ENCODE data around the gene CHKA.

CHKA gene

DNA sequence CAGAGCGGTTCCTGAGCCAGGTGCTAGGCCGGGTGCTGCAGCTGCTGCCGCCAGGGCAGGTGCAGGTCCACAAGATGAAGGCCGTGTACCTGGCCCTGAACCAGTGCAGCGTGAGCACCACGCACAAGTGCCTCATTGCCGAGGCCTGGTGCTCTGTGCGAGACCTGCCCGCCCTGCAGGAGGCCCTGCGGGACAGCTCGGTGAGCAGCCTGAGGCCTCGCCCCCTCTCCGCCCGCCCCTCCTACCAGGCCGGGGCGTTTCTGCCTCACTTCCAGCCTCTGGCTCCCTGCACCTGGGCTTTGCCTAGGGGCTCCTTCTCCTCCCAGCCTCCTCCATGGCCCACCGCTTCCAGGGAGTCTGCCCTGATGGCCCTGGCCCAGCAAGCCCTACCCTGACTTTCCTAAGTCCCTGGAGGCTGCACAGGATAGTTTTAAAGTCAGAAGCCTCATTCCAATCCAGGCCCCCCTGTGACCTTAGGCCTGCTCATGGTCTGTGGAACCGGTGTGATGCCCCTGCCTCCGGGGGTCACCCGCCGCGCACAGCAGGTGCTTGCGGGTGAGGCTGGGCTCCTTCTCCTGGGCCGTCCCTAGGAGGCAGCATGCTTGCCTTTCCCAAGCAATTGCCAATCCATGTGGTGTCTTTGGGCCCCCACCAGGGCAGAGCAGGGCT, 76.9 kb downstream of the CHKA start:
- ATAC-seq: no peak

DNA sequence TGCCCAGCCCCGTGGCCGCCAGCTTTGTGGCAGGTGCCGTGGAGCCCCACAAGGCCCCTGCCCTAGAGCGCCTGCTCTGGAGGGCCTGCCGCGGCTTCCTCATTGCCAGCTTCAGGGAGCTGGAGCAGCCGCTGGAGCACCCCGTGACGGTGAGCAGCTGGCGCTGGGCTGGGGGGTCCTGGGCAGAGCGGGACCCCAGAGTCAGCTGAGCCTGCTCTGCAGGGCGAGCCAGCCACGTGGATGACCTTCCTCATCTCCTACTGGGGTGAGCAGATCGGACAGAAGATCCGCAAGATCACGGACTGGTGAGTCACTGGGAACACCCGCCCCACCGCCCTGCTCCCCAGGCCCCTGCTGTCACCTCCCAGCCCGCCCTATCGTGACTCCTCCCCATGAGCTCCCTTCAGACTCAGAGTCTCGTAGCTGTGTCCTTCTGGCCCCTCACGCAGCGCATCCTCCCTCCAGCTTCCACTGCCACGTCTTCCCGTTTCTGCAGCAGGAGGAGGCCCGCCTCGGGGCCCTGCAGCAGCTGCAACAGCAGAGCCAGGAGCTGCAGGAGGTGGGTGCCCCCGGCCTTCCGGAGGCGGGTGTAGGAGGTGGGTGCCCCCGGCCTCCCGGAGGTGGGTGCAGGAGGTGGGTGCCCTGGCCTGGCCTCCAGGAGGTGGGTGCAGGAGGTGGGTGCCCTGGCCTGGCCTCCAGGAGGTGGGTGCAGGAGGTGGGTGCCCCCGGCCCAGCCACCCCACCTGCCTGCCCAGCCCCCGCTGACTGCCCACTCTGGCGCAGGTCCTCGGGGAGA, 77.6 kb downstream of the CHKA start:
- DNase-seq (no peak), ATAC-seq (no peak)

More for the DNA sequence above, 76.9 kb downstream of the CHKA start:
- DNase-seq: no peak

DNA sequence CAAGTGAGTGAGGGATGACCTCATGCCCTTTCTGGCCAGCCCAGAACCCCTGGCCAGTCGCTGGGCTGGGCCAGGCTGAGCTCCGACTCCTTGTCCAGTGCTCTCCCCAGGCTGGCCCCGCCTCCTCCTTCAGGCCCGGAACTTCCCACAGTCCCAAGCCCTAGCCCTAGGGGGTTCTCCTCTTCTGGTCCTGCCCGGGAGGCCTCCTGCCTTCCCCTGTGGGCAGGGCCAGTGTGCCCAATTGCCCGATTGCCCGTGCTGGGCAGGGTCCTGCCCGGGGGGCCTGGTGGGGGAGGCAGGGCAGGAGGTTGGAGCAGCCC, 78.2 kb downstream of the CHKA start:
- DNase-seq (no peak), ATAC-seq (no peak)

DNA sequence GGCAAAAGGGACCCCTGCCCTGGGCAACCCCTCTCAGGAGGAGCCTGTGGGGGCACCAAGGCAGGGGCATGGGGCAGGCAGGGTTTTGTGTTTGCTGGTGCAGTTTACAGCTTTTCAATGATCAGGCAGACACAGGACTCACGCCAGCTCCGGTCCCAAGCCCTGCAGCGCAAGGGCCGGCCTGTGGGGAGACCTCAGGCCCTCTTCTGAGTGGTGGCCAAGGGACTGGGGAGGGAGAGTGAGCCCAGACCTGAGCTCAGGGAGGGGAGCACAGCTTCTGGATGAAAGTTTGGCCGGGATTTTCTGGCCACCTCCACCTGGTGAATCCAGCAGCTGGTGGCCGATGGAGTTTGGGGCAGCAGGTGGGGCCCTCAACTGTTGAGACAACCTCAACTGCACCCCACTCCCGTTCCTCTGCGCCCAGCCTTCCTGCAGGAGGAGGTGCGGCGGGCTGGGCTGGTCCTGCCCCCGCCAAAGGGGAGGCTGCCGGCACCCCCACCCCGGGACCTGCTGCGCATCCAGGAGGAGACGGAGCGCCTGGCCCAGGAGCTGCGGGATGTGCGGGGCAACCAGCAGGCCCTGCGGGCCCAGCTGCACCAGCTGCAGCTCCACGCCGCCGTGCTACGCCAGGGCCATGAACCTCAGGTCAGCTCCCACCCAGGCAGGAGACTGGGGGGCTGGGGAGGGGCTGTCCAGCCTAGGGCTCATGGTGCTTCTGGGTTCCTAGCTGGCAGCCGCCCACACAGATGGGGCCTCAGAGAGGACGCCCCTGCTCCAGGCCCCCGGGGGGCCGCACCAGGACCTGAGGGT, 78.8 kb downstream of the CHKA start:
- DNase-seq (no peak), ATAC-seq (no peak)

DNA sequence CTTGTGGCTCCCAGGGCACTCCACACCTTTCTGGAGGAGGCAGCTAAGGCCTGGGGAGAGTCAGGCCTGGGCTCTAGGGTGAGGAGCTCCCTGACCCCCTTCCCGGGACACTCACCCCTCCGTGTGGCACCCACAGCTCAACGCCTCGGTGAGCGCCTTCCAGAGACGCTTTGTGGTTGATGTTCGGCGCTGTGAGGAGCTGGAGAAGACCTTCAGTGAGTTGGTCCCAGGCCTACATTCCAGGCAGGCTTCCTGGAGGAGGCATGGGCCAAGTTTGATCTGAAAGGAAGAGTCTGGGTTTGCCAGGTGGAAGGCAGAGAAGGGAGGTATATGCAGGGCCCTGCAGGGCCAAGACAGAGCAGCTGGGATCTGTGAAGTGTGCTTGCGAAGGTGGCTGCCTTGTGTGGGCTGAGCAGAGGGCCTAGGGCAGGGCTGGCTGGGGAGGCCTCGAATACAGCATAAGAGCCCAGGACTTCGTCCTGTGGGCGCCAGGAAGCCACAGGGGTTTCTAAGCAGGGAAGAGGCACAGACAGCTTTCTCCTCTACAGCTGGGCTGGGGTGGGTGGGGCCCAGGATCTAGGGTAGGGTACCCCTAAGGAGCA, 79.5 kb downstream of the CHKA start:
- no peak for DNase-seq

DNA sequence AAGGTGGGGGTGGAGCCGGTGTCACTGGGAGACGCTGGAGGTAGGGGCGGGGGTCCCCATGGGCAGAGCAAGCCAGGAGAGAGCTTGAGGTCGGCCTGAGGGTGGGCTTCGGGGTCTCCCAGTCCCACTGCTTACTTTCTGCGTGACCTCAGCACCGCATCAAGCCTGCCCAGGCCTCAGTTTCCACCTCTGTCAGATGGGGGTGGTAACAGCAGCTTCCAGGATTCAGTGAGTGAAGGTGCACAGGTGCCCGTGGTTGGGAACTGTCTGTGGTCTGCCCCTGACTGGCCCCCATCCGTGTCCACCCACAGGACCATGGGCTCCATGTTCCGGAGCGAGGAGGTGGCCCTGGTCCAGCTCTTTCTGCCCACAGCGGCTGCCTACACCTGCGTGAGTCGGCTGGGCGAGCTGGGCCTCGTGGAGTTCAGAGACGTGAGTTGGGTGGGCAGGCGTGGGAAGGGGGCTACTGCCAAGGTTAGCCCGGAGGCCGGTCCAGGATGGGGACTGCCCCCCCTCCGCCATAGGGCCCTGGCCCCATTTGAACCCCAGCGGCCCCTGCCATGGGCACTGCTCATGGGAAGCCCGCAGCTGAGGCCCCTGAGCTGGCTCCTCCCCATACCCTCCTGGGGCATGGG, 80.1 kb downstream of the CHKA start:
- no peak for DNase-seq
- ATAC-seq: no peak

More for the DNA sequence above, 79.5 kb downstream of the CHKA start:
- no peak for ATAC-seq

DNA sequence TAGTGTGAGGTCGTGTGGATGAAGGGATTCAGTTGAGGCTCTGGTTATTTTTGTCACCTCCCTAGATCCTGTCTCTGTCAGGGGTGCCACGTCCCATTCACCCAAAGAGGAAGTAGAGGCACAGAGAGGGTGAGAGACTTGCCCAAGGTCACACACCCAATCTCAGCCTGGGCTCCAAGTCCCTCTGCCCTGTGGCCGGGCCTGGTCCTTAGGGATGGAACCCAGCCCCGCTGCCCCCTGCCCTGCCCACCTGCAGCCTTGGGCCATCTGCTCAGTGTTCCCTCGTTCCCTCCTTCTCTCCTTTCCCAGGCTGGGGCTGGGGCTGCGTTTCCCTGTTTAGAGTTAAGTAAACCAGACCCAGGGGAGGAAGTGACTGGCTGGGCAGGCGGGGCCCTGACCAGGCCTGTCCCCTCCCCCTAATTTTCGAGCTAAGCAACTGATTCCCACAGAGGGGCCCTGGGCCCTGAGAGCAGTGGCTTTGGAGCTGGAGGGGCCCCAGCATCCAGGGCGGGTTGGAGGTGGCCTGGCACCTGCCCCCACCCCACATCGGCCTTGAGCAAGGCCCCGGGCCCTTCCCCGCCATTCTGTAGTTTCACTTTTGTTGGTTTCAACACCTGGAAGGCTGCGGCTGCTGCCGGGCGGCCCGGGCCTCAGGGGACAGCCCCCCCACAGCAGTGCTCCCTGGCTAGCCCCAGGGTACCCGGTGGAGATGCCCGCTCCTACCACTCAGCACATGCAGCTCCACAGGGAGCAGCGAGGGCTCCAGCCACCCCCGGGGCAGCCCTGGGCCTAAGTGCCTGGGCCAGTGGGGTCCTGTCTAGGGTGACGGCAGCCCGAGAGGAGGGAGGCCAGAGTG, 80.9 kb downstream of the CHKA start:
- DNase-seq: peak; percentile 70
- peak; percentile 57 for ATAC-seq

DNA sequence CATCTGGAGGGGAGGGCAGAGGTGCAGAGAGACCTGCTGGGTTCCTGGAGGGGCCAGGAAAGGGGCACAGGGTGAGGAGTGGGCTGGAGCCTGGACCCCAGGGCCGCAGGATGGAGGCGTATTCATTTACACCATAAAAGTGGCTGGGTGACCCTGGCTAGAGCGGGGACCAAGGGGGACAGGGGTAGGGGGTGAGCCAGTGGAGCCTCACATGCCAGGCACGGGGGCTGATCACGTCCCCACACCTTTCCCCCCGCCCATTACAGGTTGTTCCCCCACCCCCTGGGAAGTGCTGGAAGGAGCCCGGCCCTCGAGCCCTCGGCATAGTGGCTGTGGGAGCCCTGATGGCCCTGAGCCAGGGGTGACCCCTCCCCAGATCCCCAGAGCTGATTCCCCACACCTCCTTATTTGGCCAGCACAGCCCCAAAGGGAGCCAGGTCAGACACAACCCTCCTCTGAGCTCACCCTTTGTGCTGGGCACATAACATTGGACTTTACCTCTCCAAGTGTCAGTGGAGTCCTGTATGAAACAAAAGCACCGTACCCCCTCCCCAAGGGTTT, 81.6 kb downstream of the CHKA start:
- ATAC-seq: no peak
- no peak for DNase-seq

DNA sequence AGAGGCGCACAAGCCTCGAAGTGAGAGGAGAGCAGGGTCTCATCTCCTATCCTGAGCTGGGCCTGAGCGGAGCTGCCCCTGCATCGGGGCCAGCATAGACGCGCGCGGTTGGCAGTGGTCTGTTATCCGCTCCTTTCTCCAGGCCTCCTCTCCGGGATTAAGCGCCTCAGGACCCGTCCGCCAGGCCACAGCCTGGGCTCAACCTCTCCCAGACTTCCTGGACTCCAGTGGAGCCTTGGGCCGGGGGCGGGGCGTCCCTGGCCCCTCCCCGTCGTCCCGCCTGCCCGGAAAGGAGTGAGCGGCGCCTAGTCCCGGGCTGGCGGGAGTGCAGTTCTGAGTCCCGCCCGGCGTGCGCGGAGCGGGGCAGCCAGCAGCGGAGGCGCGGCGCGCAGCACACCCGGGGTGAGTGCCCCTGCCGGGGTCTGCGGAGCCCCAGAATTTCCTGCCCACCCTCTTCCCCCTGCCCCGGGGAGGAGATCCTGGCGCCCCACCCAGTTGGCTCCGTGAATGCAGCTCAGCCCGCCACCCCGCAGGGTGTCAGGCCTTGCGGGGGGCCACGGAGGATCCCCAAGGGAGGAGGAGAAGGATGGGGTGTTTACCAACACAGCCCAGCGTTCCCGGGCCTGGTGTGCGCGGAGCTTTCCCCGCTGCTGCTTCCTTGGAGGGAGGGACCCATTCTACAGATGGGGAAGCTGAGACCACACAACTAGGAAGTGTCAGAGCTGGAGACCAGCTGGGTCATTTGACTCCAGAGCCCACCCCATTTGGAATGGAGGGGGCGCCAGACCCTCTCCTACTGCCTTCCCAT, 82.3 kb downstream of the CHKA start, which contains the start of gene TCIRG1:
TCIRG1 (plus strand) TSS at position 308 of the 808 bp plus-strand sequence. CDS start 2,247 bp downstream, outside the sequence.
- DNase-seq: peak; percentile 77
- ATAC-seq: peak; percentile 61

DNA sequence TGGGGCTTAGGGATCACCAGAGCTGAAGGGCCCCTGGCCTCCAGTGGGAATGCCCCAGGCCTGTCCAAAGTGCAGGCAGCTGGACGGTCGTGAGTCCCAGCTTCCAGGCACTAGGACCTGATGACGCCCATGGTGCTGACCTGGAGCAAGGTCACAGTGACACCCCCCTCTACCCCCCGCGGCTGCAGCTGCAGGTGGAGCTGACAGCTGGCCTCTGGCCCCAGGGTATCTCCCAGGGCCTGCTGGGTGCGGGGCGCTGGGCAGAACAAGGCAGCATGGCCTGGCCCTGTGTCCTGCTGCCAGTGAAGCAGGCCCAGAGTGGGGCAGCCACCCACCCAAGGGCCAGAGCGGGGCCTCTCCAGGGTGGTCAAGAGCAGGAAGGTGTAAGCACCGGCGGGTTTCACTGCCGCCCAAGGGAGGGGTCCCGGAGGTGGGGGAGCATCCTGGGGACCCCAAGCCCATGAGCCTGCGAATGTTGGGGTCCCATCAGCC, 82.9 kb downstream of the CHKA start:
- no peak for DNase-seq
- no peak for ATAC-seq

DNA sequence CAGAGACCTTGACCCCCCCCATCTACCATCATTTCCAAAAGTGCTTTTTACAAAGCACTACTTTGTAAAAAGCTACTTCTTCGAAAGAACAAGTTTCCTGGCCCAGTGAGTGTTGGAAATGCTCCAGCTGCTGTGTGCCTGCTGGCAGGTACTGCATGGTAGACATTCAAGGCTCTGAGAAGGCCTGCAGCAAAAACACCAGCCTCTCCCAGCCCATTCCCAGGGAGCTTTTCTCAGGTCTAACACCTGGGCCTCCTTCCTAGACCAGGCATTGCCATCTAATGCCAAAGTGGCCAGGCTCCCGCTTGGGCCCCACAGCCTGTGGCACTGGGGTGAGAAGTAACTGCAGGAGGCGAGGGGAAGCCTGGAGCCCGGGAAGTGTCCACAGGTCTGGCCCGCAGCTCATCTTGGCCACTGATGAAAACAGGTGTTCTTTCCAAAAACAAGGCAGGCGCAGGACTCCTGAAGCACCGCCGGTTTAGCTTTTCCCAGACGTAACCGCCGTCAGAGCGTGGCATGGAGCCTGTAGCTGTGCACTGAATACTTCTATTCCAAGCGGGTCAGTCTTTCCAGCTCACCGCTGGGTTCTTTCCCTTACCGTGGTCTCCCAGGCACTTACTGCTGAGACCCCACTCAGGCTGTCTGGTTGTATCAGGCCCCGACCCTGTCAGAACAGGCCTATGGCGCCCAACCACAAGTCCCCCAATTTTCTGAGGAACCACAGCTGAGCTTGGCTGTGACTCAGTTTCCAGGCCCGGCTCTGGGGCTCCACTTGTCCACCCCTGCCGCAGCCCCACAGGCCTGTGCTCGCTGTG, 83.6 kb downstream of the CHKA start:
- ATAC-seq: no peak
- no peak for DNase-seq

DNA sequence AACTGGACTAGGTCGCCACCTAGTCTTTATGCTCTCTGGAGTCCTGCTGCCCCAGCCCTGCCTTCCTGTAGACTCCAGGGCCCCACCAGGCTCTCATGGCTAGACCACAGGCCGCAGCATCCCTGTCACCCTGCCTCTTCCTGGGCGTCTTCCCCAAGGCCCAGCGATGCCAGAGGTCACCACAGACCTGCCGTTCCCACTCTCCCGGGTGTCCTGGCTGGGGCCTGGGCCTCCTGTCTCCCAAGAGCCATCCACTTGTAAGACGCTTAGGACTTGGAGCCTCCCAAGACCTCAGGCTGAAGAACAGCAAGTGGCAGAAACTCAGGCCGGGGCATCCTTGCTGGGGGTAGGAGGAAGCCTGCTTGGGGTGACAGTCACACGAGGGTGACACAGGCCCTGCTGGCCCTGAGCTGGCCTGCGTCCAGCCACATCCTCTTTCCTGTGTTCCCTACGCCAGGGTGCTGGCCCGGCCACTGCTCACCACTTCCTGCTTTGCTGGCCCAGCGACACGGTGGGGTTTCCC, 84.4 kb downstream of the CHKA start:
- DNase-seq (peak; percentile 49), ATAC-seq (peak; percentile 10)

DNA sequence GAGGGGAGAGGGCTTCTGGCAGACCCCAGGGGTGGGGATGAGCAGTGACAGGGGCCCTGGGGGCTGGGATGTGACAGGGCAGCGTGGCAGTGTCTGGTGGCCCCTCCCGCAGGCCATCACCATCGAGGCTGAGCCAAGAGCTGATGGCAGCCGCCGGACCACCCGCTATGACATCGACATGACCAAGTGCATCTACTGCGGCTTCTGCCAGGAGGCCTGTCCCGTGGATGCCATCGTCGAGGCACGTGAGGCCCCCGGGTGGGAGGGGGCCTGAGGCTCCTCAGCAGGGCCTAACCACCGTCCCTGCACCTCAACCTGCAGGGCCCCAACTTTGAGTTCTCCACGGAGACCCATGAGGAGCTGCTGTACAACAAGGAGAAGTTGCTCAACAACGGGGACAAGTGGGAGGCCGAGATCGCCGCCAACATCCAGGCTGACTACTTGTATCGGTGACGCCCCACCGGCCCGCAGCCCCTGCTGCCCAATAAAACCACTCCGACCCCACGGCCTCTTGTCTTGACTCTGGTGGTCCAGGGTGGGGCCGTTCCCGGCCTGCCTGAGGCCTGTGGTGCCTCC, 85.0 kb downstream of the CHKA start:
- ATAC-seq (no peak), DNase-seq (no peak)

DNA sequence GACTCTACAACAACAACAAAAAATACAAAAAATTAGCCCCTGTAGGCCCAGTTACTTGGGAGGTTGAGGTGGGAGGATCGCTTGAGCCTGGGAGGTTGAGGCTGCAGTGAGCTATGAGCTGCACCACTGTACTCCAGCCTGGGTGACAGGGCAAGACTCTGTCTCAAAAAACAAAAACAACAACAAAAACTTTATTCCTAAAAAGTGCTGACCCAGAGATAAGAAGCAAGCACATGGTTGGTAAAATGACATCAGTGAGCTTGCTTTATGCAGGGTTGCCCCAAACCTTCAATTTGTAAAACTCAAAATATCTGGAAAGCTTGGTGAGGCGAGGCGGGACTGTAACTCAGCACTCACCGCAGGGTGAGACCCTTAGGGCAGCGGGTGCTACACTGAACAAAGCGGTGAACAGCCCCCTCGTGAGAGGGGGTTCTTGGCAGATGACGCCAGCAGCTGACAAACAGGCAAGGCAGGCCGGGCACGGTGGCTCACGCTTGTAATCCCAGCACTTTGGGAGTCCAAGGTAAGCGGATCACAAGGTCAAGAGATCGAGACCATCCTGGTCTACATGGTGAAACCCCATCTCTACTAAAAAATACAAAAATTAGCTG, 85.8 kb downstream of the CHKA start:
- ATAC-seq (no peak), DNase-seq (no peak)

DNA sequence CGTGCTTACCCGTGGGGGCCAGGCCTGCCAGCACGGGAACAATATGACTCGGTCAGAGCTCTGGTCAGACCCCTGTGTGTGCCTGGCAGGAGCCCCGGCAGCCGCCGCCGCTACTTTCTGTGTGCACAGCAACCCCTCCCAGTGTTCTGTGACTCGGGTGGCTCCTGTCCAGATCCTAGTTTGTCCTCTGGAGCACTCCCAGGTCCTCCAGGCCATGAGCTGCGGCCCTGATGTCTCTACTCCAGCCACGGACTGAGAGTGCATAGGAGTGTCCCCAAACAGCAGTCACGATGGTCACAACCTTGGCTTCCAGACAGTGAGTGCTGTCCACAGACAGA, 87.5 kb downstream of the CHKA start:
- DNase-seq: no peak
- ATAC-seq: no peak

DNA sequence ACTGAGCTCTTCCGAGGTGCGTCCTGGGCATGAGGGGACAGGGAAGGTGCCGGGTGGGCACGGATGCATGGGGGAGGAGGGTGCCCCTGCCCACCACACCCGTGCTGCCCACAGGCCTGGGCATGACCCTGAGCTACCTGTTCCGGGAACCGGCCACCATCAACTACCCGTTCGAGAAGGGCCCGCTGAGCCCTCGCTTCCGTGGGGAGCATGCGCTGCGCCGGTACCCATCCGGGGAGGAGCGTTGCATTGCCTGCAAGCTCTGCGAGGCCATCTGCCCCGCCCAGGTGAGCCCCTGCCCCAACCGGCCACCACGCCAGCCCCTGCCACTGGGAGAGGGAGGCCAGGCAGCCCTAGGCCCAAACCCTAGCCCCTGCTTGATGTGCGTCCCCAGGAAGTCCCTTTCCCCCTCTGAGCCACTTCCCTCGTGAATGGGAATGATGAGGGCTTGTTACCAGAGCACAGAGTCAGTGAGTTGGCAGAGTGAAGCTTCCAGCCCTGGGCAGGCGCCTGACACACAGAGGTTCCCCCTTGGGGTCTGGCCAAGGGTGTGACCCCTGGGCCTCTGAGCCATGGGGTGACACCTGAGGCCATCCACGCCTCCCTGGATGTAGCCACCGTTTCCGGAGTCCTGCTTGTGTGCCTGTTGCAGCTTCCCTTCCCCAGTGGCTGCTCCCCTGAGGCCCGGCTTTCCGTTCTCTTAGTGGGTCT, 88.0 kb downstream of the CHKA start:
- DNase-seq (no peak), ATAC-seq (no peak)

DNA sequence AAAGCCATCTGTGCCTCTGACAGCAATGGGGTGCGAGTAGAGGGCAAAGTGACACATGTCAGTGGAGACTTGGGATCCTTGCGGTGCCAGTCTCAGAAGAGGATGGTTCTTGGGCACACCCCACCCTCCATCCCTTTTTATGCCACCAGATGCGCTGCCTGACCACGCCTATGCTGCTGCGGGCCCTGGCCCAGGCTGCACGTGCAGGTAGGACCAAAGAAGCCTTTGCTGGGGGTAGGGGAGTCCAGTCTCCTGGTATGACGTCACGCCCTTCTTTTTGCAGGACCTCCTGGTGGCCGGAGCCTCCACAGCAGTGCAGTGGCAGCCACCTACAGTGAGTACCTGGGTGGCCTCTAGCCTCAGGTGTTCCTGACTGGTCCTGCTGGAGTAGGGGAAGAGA, 89.2 kb downstream of the CHKA start:
- ATAC-seq (no peak), DNase-seq (no peak)
